GM18951 (cell line): Measurements from ENCODE around the gene SLC17A9.

Source experiments
- POLR2A ChIP-seq: IDR thresholded peaks from 4 replicates; pipeline ENCODE4 v1.6.1; 2011; ENCODE audit warnings: mild to moderate bottlenecking; ENCODE audit not compliant: insufficient read length, insufficient read depth; ENCODE audit errors: extremely low read depth
- in situ Hi-C: fragments of 300-500 bp; cut with MboI; formaldehyde crosslinking; loops from one replicate; pipeline ENCODE4 v1.12.0; 2022; ENCODE audit warnings: low sequenced_read_pairs, mixed read lengths, inconsistent platforms; ENCODE audit not compliant: unreplicated experiment

Gene SLC17A9

DNA sequence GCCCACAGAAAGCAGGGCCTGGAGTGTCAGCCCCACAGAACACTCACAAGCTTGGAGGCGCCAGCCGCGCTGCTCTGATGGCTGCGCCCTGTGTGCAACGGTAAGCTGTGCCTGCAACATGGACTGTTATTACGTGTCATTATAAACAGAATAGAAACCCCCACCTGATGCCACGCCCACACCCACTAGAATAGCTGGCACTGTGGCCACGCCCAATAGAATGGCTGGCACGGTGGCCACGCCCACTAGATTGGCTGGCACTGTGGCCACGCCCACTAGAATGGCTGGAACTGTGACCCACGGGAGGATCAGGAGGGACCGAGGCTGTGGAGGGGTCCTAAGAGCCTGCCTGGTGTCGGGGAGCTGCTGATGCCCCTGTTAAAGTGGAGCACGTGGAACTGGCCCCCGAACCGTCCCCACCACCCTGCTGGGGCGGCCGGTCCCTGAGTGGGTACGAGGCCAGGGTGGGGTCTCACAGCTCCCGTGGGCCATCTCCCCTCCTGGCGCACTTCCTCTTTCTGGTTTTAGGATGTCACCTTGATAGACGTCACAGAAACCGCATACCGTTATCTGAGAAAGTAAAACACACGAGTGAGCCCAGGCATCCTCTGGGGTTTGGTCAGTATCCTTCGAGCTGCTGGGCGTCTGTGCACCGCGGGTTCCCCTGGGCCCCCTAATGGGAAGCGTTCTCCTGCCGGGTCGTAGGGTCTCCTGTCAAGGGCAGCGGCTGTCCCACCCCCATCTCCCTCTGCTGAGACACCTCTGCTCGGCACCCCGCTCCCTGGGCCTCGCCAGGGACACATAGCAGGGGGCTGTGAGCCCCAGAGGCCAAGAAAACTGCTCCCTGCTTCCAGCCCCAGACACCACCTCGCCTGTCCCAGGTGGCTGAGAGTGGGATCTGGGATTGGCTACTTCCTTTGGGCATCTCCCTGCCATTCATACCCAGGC is 25.4 kb downstream of the SLC17A9 start:
- TF ChIP-seq POLR2A, result peak; percentile 49
- in situ Hi-C loops, result no loop called here

DNA sequence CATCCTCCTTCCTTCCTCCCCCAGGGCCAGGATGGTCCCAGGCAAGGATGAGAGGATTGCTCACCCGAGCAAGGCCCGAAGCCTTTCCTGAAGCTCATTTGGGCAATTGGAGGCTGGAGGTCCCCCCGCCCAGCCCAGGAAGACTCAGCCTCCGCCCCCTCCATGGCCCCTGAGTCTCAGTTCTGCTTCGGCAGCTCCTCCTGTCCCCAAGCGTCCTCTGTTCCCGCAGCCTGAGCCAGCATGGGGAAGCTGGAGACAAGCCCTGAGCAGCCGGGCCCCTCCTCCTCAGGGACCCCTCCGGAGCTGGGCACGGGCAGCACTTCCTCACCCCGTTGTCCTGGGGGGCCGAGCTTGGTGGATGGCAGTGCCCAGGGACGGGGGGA is 26.0 kb downstream of the SLC17A9 start:
- in situ Hi-C loops, result no loop called here
- TF ChIP-seq POLR2A, result no peak

DNA sequence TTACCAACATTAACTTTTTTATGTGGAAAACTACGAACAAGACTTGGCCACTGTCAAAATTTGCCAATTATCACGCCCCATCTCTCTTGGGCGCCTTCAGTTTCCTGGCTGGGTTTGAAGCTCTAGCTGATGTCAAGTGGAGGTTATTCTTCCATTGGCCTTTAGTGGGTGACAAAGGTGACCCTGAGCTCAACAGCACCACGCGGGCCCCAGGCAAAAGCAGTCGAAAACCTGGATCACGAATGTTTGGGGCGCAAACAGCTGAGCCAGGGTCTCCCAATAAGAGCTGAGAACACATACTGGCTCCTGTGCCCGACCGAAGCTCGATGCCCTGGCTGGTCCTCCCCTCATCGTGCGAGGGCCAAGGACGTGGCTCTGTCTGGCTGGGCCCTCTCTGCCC is 26.8 kb downstream of the SLC17A9 start:
- in situ Hi-C loops, result no loop called here
- TF ChIP-seq POLR2A, result no peak

DNA sequence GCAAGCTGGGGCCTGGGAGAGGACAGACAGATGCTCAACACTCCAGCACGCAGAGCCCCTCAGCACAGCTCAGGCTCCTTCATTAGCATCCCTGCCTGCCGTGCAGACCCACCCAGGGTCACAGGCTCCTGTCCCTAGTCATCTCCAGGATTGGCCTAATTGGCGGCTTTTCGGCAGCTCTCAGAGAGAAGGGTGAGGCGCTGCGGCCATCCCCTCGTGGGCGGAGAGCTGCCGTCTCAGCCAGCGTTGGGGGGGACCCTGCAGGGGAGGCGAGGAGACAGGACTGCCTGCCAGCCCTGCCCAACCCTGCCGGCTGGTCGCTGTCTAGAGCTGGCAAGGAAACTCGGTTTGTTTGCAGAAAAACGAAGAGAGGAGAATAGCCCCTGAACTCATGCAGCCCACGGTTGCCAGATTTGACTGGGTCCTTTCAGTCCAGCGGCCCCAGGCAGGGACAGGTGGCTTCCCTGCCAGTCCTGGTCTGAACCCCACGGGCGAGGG is 27.4 kb downstream of the SLC17A9 start:
- in situ Hi-C loops, result no loop called here
- no peak for TF ChIP-seq POLR2A

DNA sequence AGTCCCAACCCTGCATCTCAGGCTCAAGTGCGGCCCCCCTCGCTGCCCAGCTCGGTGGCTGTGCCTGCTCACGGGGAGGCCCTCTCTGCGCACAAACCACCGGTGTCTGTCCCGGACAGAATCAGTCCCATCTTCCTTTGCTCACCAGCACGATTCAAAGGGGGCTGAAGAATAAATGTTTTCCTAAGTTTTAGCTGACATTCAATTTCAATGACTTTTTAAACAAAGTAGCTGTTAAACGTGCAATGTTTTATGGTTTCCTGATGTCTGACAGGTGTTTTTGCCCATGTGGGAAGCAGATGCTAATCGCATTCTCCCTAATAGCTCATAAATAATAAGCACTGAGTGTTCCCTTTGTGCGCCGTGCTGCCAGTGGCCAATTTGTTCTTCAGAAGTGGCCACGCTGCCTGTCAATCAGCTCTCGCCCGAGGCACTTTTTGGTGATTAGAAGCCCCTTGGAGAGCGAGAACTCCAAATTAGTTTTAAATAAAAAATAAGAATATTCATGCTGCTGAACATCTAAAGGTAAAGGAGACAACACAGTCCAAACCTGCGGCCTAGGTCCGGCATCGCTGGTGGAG is 28.0 kb downstream of the SLC17A9 start:
- in situ Hi-C loops, result no loop called here
- no peak for TF ChIP-seq POLR2A

DNA sequence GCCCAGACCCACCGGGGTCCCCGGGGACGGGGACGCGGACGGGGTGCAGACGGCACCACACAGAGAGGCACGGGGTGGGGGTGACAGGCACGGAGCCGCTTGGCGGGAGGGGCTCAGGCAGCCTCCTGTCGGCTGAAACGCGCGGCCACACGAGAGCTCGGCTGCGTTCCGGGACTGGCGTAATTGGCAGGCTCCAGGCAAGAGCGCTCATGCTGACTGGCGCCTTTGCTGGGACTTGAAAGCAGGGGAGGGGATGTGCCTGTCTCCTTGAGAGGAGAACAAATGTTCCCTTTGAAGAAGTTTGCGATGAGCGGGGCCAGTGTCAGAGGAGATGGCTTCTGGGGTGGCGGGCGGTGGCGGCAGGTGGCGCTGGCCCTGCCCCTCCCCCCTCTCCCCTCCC is 28.5 kb downstream of the SLC17A9 start:
- TF ChIP-seq POLR2A, result no peak
- in situ Hi-C loops, result no loop called here

DNA sequence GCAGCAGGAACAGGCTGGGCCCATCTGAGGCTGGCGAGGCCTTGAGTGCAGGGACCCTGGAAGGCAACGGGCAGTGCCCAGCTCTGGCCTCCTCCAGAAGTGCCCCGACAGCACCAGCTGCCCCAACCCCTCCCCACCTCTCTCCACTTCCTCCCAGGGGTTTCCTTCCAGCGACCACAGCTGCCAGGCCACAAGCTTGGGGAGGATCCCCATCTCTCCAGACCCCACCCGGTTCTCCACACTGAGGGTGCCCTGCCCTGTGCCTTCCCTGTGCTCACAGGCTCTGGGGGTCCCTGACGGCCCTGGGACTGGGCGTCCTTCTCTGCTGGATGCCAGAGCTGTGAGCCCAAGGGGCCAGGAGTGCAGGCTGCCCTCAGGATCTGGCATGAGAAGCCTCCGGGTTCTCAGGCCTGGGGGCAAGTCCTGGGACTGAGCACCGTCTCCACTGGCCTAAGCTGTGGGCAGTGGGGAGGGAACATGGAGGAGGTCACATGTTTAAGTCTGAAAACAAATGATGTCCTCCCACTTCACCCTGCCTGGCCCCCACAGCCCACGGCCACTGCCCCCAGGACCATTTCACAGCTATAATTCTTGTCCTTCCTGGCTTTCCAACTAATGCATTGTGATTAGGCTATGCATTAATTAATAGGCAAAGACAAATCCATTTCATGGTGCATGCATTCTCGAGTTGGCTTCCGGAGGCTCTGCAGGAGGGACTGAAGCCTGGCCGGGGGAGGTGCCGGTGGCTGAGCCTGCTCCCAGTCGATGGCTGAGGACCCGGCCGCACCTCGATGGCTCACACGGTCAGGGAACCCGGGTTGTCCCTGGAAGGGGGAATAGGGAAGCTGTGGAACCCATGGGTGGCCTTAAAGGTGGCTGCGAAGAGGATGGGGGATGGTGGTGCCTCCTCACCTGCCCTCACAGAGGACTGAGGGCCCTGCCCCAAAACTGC is 29.9 kb downstream of the SLC17A9 start:
- in situ Hi-C loops, result no loop called here
- no peak for TF ChIP-seq POLR2A

DNA sequence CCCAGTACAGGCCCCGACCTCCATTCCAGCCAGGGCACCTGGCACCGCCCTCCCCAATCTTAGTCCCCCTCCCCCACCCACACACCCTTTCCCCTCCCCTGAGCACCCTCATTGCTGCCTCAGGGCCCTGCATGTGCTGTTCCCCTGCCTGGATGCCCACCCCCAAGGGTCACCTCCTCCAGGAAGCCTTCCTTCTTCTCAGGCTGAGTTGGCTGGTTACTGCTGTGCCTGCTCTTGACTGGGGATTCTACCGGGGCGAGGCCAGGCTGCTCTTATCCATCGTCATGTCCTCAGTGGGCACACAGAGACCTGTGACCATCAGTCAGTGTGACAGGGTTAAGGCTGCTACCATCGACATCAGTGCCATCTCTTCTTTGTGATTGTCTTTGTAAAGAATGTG is 30.7 kb downstream of the SLC17A9 start:
- in situ Hi-C loops, result no loop called here
- TF ChIP-seq POLR2A, result no peak

DNA sequence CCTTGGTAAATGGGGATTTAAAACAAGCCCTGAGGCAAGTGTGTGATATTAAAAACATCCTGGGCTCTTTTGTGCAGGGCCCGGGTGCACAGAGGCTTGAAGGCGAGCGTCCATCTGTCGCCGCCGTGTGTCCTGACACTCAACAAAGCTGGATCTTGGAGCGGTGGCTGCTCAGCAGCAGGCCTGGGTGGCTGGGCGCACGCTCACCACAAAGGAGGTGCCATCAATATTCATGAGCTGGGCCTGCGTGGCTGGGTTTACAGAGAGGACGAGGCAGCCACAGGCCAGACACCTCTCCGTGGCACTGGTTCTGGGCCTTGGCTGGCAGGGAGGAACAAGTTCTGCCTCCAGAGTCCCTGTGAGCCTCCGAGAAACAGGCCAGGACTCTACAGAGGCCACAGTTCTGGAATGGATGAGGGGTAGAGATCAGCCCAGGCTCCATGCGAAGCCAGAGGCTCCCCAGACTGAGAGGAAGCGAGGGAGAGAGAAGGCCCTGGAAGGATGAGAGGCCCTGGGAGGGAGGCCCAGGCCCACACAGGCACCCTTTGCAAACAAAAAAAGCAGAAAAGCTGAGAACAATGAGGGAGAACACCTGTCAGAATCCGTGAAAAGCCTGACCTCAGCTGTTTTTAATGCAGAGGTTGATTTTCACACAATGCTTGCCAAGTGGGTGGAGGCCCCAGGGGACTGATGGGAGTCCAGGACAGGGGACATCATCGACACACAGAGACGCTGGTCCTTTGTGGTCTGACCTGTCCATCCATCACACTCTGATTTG is 32.3 kb downstream of the SLC17A9 start:
- no peak for TF ChIP-seq POLR2A
- in situ Hi-C loops, result no loop called here

DNA sequence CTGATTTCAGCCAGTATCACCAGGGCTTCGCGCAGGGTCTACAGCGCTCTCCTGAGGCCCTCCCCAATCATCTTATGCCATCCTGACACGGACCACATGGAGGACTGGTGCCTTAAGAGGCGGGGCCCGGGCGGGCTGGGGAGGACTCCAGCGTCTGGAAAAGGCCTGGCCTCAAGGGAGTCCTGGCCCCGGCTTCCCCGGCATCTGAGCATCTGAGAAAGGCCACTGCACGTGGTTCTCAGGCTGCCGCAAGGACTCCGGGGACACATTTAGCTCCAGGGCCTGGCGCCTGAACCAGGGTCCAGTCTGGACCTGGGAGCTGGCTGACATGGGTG is 32.9 kb downstream of the SLC17A9 start:
- no peak for TF ChIP-seq POLR2A
- in situ Hi-C loops, result no loop called here

DNA sequence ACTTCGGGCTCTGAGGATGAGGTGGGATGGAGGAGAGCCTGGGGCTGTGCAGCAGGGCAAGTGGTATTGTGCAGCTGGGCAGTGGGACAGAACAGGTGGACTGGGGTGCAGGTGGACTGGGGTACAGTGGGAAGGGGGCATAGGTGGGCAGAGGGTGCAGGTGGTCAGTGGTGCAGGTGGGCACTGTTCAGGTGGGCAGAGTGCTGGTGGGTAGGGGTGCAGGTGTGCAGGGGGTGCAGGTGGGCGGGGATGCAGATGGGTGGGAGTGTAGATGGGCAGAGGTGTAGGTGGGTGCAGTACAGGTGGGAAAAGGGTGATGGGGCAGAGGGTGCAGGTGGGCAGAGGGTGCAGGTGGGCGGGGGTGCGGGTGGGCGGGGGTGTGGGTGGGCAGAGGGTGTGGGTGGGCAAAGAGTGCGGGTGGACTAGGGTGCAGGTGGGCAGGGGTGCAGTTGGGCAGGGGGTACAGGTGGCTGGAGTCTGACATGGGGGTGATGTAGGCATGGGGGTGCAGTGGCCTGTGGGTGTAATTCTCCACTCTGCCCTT is 33.8 kb downstream of the SLC17A9 start:
- in situ Hi-C loops, result no loop called here
- TF ChIP-seq POLR2A, result no peak

DNA sequence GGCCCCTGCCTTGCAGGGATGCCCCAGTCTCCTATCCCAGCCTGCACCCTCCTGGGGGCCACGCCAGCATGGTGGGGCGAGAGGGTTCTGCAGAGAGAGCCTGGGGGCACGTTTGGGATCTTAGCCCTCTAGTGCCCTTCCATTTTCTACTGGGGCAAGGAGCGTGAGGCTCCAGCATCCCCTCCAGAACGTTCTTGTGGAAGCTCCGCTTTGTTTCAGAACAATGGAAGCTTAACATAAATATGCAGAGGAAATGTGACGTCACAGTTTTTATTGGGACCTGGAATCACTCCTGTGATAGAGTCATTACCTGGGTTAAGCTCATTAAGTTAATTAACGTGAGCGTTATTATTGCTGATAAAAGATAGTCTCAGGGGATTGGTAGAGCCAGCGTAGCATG is 34.6 kb downstream of the SLC17A9 start:
- in situ Hi-C loops, result no loop called here
- TF ChIP-seq POLR2A, result no peak
